VCaP (cell line): ENCODE data around the gene TRIM68.

Experiments used
- H3K27ac ChIP-seq: fragments of 450-650 bp; 2 replicates; pipeline ENCODE4 v1.5.1; 2017
- CTCF ChIP-seq: fragments of 450-650 bp; conservative IDR thresholded peaks from 2 replicates; pipeline ENCODE4 v1.5.1; 2017; ENCODE audit warnings: mild to moderate bottlenecking, moderate library complexity

Gene TRIM68

GRCh38 chr11:4605057-4605456 lies 3.0 kb downstream of the TRIM68 start:
- no peak for TF ChIP-seq CTCF
- peak overlapping the region; percentile 87 for H3K27ac ChIP-seq

- no peak for TF ChIP-seq CTCF
- no peak within 1 kb of the TSS for H3K27ac ChIP-seq
Measured at GRCh38 chr11:4593739-4594138, 14.3 kb downstream of the TRIM68 start, which contains the start of gene OR52I1. Gene OR52I1 (plus strand): TSS chr11:4594039. CDS start chr11:4594039, 0 bp downstream.

- TF ChIP-seq CTCF, result no peak
- peak overlapping the region; percentile 61 for H3K27ac ChIP-seq
Measured at GRCh38 chr11:4589017-4589416, 19.0 kb downstream of the TRIM68 start.

- TF ChIP-seq CTCF, result no peak
- no peak within 1 kb of the TSS for H3K27ac ChIP-seq
Measured at GRCh38 chr11:4581443-4581842, 26.6 kb downstream of the TRIM68 start, which contains the start of gene OR52I2. Gene OR52I2 (plus strand): TSS chr11:4581743.

- TF ChIP-seq CTCF, result no peak
- H3K27ac ChIP-seq, result no peak overlapping the region
Measured at GRCh38 chr11:4580124-4580523, 27.9 kb downstream of the TRIM68 start.

GRCh38 chr11:4578624-4579023 lies 29.4 kb downstream of the TRIM68 start:
- no peak overlapping the region for H3K27ac ChIP-seq
- no peak for TF ChIP-seq CTCF

GRCh38 chr11:4577761-4578160 lies 30.3 kb downstream of the TRIM68 start:
- no peak overlapping the region for H3K27ac ChIP-seq
- TF ChIP-seq CTCF, result no peak
